ENCODE results near the gene UNC5A. TPM values are rescaled to one million over a fixed set of nuclear protein-coding genes. Genes with fewer than 3 reads are reported as not detected.

UNC5A gene
- total and polyA plus RNA-seq, 9 of the 15 experiments (the other 6 are each of a cell fraction or from before 2014, with no cell fraction given), result not detected

GRCh38 chr5:176876506-176877431 is 66.4 kb downstream of the UNC5A start:
- FAIRE-seq (no peak), DNase-seq (ENCODE audit: extremely low read depth in 1 of 4, low spot score in 3 of 4) (no peak), ATAC-seq (no peak)
- Histone ChIP-seq H3K4me1 (replicated peaks in 1 of 2; ENCODE audit: control insufficient read depth in 2 of 2, insufficient read depth in 2 of 2, low read length in 2 of 2) (peaks cover 0 to 58% of the 10 kb centered on the region in 2 experiments; a peak in 2 of 5 replicates), H3K9me3 (replicated peaks; ENCODE audit: control insufficient read depth, insufficient read depth, low read depth, low read length) (no peaks in the 10 kb centered on the region), H3K4me3 (no peak overlapping the region), H3K79me2 (ENCODE audit: control insufficient read depth, insufficient read depth, low read length) (no peaks in the 10 kb centered on the region), H4K20me1 (replicated peaks; ENCODE audit: control insufficient read depth, insufficient read depth, low read length) (peaks cover 18% of the 10 kb centered on the region), H3K9ac (ENCODE audit: insufficient read depth in 1 of 2, low read depth in 2 of 2, low read length in 2 of 2) (no peak overlapping the region), H2AFZ (ENCODE audit: low read depth, low read length) (no peak overlapping the region), H3K27me3 (ENCODE audit: control insufficient read depth in 2 of 2, insufficient read depth in 2 of 2, low read length in 2 of 2) (peaks cover 69 to 85% of the 10 kb centered on the region in 2 experiments), H3K36me3 (ENCODE audit: control insufficient read depth, insufficient read depth, low read length) (no peaks in the 10 kb centered on the region), H3K4me2 (ENCODE audit: insufficient read depth, low read length) (no peak overlapping the region), H3K9me1 (ENCODE audit: control insufficient read depth, insufficient read depth, low read length) (peaks cover 4% of the 10 kb centered on the region), H3K27ac (ENCODE audit: extremely low read depth, low read depth, low read length) (no peak overlapping the region)
- WGBS (ENCODE audit: insufficient coverage, low coverage, missing lambda C conversion rate), result 3% methylated on average over 17 of the region's 24 CpGs
- BruUV-seq (replicated peaks), result no TSS peak
- intact Hi-C loops (cut with micrococcal nuclease) (no loop called here), in situ Hi-C loops (cut with MboI) (no loop called here)
- TF ChIP-seq CBX2 (IDR thresholded peaks at IDR 0.05; ENCODE audit: insufficient read depth, low read length, poor library complexity, severe bottlenecking), result no peak
- no peak for TF ChIP-seq ARID1B (IDR thresholded peaks at IDR 0.05)
- TF ChIP-seq MEIS2 (IDR thresholded peaks at IDR 0.05; ENCODE audit: partially characterized antibody), result no peak
- no peak for TF ChIP-seq ZNF57 (CRISPR knock-in tag; IDR thresholded peaks at IDR 0.05)
- no peak for TF ChIP-seq MBD1 (CRISPR knock-in tag; IDR thresholded peaks at IDR 0.05)
- TF ChIP-seq ATF4 (CRISPR knock-in tag; IDR thresholded peaks at IDR 0.05), result no peak
- no peak for TF ChIP-seq CREM (IDR thresholded peaks at IDR 0.05; ENCODE audit: low read depth)
- no peak for TF ChIP-seq PHF21A (IDR thresholded peaks at IDR 0.05; ENCODE audit: borderline replicate concordance, low read depth)
- no peak for TF ChIP-seq HMG20A (CRISPR knock-in tag; conservative IDR thresholded peaks at IDR 0.05)
- TF ChIP-seq DLX4 (CRISPR knock-in tag; IDR thresholded peaks at IDR 0.05), result no peak
- TF ChIP-seq KLF6 (CRISPR knock-in tag; IDR thresholded peaks at IDR 0.05; ENCODE audit: borderline replicate concordance), result no peak
- TF ChIP-seq MAX (CRISPR knock-in tag; IDR thresholded peaks at IDR 0.05), result no peak
- no peak for TF ChIP-seq POLR2AphosphoS2 (IDR thresholded peaks at IDR 0.05; ENCODE audit: low read length)
- ChIA-PET CTCF (ENCODE audit: low intra/inter-chr PET ratio) (no interaction called here), POLR2A (interaction anchor here (0.7 to 1.2 kb wide), 3 partner anchors 14 to 147 kb away, joined by 3 to 4 read pairs (median 3); no protein-coding TSS in a partner anchor)
